Smooth muscle cell (in vitro differentiated cells): ENCODE measurements around the gene ZNF438. TPM values are rescaled to one million over a fixed set of nuclear protein-coding genes. Genes with fewer than 3 reads are reported as not detected.

ENCODE experiments used
- DNase-seq: peaks from one replicate; lab custom pipeline; 2025; ENCODE audit not compliant: unreplicated experiment; lab: John Stamatoyannopoulos, UW
- H2AFZ ChIP-seq: fragments of 200-600 bp; sonication (generic); 2 replicates; pipeline ENCODE4 v1.6.0; 2016; ENCODE audit warnings: antibody characterized with exemption, low read depth, mild to moderate bottlenecking
- H3F3A ChIP-seq: fragments of 200-600 bp; sonication (generic); 2 replicates; pipeline ENCODE4 v1.6.0; 2017; ENCODE audit warnings: antibody characterized with exemption, low read depth
- H3K27ac ChIP-seq: fragments of 200-600 bp; sonication (generic); 2 replicates; pipeline ENCODE4 v1.5.1; 2016; ENCODE audit warnings: low read depth, mild to moderate bottlenecking
- H3K27me3 ChIP-seq: fragments of 200-600 bp; sonication (generic); 2 replicates; pipeline ENCODE4 v1.6.1; 2016; ENCODE audit warnings: low read depth, mild to moderate bottlenecking
- H3K36me3 ChIP-seq: fragments of 200-600 bp; sonication (generic); 2 replicates; pipeline ENCODE4 v1.5.1; 2016; ENCODE audit warnings: low read depth
- H3K4me1 ChIP-seq: fragments of 200-600 bp; sonication (generic); 2 replicates; pipeline ENCODE4 v1.5.1; 2016; ENCODE audit warnings: low read depth
- H3K4me2 ChIP-seq: fragments of 200-600 bp; sonication (generic); 2 replicates; pipeline ENCODE4 v1.6.0; 2016; ENCODE audit warnings: mild to moderate bottlenecking
- H3K4me3 ChIP-seq: fragments of 200-600 bp; sonication (generic); 2 replicates; pipeline ENCODE4 v1.5.1; 2016; ENCODE audit warnings: mild to moderate bottlenecking
- H3K79me2 ChIP-seq: fragments of 200-600 bp; sonication (generic); 2 replicates; pipeline ENCODE4 v1.6.0; 2016; ENCODE audit warnings: low read depth, mild to moderate bottlenecking
- H3K9ac ChIP-seq: fragments of 200-600 bp; sonication (generic); 2 replicates; pipeline ENCODE4 v1.6.0; 2016; ENCODE audit warnings: low read depth
- H3K9me3 ChIP-seq: fragments of 200-600 bp; sonication (generic); replicated peaks from 2 replicates; pipeline ENCODE4 v1.5.1; 2016; ENCODE audit warnings: low read depth
- H4K20me1 ChIP-seq: fragments of 200-600 bp; sonication (generic); 2 replicates; pipeline ENCODE4 v1.6.0; 2016; ENCODE audit warnings: low read depth
- CTCF ChIP-seq: fragments of 200-600 bp; sonication (generic); IDR thresholded peaks from 2 replicates; pipeline ENCODE4 v1.5.1; 2017; ENCODE audit warnings: borderline replicate concordance, mild to moderate bottlenecking, antibody characterized with exemption; ENCODE audit not compliant: insufficient read depth, poor library complexity, severe bottlenecking
- WGBS: methylation state at CpG from one replicate; pipeline ENCODE4 v1.1.7; 2016; ENCODE audit warnings: low lambda C conversion rate; 5-methylcytosine and 5-hydroxymethylcytosine counted together
- polyA plus RNA-seq: library from polyadenylated mRNA; unstranded; fragments of >200 nt; fragmentation: Nextera tagmentation; extraction: Ambion mirVana; gene quantifications from 2 replicates; pipeline ENCODE4 v1.2.1, GENCODE V29; 2016
- total RNA-seq: library from RNA; depleted of rRNA; stranded (reverse); fragments of >200 nt; gene quantifications from 2 replicates; pipeline ENCODE4 v1.2.3, GENCODE V29; 2014

Gene ZNF438
- total and polyA plus RNA-seq, 2 experiments from 2014 or later: 2.8 to 3.4 TPM

DNA sequence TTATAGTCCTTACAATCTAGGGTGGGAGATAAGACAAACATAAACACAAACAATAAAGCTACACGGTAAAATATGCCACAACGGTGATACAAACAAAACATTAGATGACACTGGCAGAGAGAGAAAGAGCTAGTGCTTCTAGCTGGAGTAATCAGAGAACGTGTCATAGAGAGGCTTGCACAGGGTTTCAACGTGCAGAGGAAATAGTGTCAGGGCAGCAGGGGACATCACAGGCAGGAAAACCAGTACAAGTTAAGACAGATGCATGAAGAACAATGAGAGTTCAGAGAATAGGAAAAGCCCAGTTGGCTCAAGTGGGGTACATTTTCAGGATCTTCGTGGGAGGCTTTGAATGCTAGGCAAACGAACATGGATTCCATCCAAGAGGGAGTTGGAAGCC lies 91.4 kb downstream of the ZNF438 start:
- WGBS: 69% methylated on average over 6 of the region's 6 CpGs
- H2AFZ ChIP-seq: no peak overlapping the region
- no peaks in the 10 kb centered on the region for H3K27me3 ChIP-seq
- H3K79me2 ChIP-seq: no peaks in the 10 kb centered on the region
- no peak for DNase-seq
- no peak overlapping the region for H3K27ac ChIP-seq
- no peak overlapping the region for H3K9ac ChIP-seq
- no peak for TF ChIP-seq CTCF
- no peaks in the 10 kb centered on the region for H4K20me1 ChIP-seq
- no peaks in the 10 kb centered on the region for H3F3A ChIP-seq
- H3K36me3 ChIP-seq: no peaks in the 10 kb centered on the region
- H3K4me1 ChIP-seq: no peaks in the 10 kb centered on the region
- H3K4me3 ChIP-seq: no peak overlapping the region
- H3K4me2 ChIP-seq: no peak overlapping the region
- no peaks in the 10 kb centered on the region for H3K9me3 ChIP-seq

GRCh38 chr10:30939643-30940251 lies 91.9 kb downstream of the ZNF438 start:
- DNase-seq: no peak
- no peaks in the 10 kb centered on the region for H3K36me3 ChIP-seq
- no peaks in the 10 kb centered on the region for H3K79me2 ChIP-seq
- H3K4me3 ChIP-seq: no peak overlapping the region
- no peaks in the 10 kb centered on the region for H4K20me1 ChIP-seq
- H3K4me2 ChIP-seq: no peak overlapping the region
- H2AFZ ChIP-seq: no peak overlapping the region
- no peak for TF ChIP-seq CTCF
- no peaks in the 10 kb centered on the region for H3F3A ChIP-seq
- H3K27ac ChIP-seq: no peak overlapping the region
- no peaks in the 10 kb centered on the region for H3K9me3 ChIP-seq
- no peaks in the 10 kb centered on the region for H3K4me1 ChIP-seq
- H3K27me3 ChIP-seq: no peaks in the 10 kb centered on the region
- no peak overlapping the region for H3K9ac ChIP-seq

GRCh38 chr10:30935078-30935477 lies 96.6 kb downstream of the ZNF438 start:
- no peak for DNase-seq
- H3K4me2 ChIP-seq: no peak overlapping the region

More at GRCh38 chr10:30935078-30935477, 96.6 kb downstream of the ZNF438 start:
- Histone ChIP-seq H3K4me3 (no peak overlapping the region), H3F3A (no peaks in the 10 kb centered on the region), H3K27me3 (no peaks in the 10 kb centered on the region), H3K9ac (no peak overlapping the region), H3K4me1 (no peaks in the 10 kb centered on the region), H3K79me2 (no peaks in the 10 kb centered on the region), H3K36me3 (no peaks in the 10 kb centered on the region), H3K9me3 (no peaks in the 10 kb centered on the region), H2AFZ (no peak overlapping the region), H4K20me1 (no peaks in the 10 kb centered on the region), H3K27ac (no peak overlapping the region)
- 86% methylated on average over 1 of the region's 1 CpG for WGBS
- TF ChIP-seq CTCF: no peak
